Fibroblast of pulmonary artery (primary cell): ENCODE results near the gene STEAP3.

Source experiments
- DNase-seq: peaks from one replicate; pipeline ENCODE4 v3.0.0-alpha.2; 2010; ENCODE audit warnings: low read depth
- H3K4me3 ChIP-seq: replicated peaks from 2 replicates; pipeline ENCODE4 v1.5.1; 2011; ENCODE audit warnings: low read depth, mild to moderate bottlenecking, control low read depth, low read length, moderate library complexity
- TF ChIP-seq, protein P1 (sequence below): IDR thresholded peaks from 2 replicates; pipeline ENCODE4 v1.5.1; 2011; ENCODE audit warnings: mild to moderate bottlenecking, control low read depth, low read length, inconsistent platforms; ENCODE audit errors: missing control alignments

STEAP3 gene

GRCh38 chr2:119178776-119179175 lies 44.9 kb upstream of the STEAP3 start:
- no peak overlapping the region for H3K4me3 ChIP-seq
- no peak for DNase-seq
- TF ChIP-seq, protein P1, sequence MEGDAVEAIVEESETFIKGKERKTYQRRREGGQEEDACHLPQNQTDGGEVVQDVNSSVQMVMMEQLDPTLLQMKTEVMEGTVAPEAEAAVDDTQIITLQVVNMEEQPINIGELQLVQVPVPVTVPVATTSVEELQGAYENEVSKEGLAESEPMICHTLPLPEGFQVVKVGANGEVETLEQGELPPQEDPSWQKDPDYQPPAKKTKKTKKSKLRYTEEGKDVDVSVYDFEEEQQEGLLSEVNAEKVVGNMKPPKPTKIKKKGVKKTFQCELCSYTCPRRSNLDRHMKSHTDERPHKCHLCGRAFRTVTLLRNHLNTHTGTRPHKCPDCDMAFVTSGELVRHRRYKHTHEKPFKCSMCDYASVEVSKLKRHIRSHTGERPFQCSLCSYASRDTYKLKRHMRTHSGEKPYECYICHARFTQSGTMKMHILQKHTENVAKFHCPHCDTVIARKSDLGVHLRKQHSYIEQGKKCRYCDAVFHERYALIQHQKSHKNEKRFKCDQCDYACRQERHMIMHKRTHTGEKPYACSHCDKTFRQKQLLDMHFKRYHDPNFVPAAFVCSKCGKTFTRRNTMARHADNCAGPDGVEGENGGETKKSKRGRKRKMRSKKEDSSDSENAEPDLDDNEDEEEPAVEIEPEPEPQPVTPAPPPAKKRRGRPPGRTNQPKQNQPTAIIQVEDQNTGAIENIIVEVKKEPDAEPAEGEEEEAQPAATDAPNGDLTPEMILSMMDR, result no peak

DNA sequence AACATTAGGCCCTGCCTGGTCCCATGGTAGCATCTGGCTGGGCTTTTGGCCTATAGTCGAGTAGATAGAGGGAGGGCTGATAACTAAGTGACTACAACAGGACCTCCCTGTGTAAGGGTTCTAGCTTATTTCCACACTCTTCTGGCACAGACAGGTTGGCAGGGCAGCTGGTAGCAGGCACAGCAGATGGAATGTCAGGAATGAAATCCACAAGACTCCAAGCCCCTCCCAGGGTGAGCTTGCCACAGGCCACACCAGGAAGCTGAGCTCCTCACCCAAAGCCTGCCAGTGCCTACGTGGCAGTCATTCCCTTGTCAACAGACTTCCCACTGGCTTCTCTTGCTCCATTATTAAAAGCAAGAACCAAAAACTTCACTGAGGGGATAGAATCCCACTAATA lies 44.4 kb upstream of the STEAP3 start:
- TF ChIP-seq, protein P1, result no peak
- no peak for DNase-seq

DNA sequence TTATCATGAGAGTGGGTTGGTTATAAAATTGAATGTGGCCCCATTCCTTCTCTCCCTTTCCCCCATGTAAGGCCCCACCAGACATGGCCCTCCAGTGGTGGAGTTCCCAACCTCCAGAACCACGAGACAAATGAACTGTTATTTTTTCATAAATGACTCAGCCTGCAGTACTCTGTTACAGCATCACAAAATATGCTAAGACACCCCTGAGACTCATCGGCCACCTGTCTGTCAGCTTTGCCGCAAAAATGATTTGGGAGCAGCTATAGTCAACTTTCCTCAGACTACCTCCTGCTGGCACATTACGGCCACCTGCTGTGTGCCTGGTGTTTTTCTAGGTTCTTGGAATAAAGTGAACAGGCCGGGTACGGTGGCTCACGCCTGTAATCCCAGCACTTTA lies 43.6 kb upstream of the STEAP3 start:
- no peak for DNase-seq
- TF ChIP-seq, protein P1, result no peak
- H3K4me3 ChIP-seq, result no peak overlapping the region

More for the DNA sequence above, 44.4 kb upstream of the STEAP3 start:
- H3K4me3 ChIP-seq, result no peak overlapping the region

- TF ChIP-seq, protein P1, result no peak
- no peak for DNase-seq
- H3K4me3 ChIP-seq, result no peak overlapping the region
Measured at GRCh38 chr2:119180892-119181291, 42.7 kb upstream of the STEAP3 start.

GRCh38 chr2:119181391-119181790 lies 42.2 kb upstream of the STEAP3 start:
- H3K4me3 ChIP-seq, result no peak overlapping the region
- TF ChIP-seq, protein P1, result no peak
- DNase-seq, result no peak

DNA sequence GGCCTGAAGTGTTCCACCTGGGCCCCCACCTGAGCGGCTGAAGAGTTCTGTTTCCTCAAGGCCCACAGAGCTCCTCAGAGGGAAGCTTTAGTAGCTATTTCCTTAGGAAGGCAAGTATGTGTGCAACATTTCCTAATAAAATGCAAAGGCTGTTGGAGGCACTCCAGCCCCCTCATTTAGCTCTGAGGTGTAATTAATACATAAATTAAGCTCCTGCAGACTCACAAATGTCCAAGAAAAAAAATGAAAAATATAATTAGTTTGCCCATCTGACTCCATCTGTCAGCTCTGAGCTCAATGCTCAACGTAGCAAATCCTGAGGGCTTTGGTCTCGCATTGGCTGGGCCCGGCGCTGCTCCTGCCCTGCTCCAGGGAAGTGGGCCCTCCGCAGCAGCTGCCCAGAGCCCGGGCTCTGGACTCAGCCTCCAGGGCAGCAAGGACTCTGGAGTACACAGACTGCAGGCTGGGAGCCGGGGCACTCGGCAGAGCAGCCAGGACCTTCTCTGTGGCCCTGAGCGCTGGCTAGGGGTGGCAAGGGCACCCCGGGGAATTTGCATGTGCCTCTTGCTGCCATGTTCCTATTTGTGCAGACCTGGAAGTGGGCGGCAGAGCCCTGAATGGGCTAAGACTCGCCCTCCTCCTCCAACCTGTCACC lies 41.7 kb upstream of the STEAP3 start:
- TF ChIP-seq, protein P1, result no peak
- no peak for DNase-seq
- H3K4me3 ChIP-seq, result no peak overlapping the region

GRCh38 chr2:119184512-119184911 lies 39.1 kb upstream of the STEAP3 start:
- no peak for DNase-seq
- no peak overlapping the region for H3K4me3 ChIP-seq
- TF ChIP-seq, protein P1, result no peak
